Gastrocnemius medialis (tissue), 4 donors: ENCODE results near the gene DPPA2.

Source experiments
- POLR2A ChIP-seq, 2 donors: fragments of 450-650 bp; IDR thresholded peaks; one replicate each; pipeline ENCODE4 v1.6.1; 2017; ENCODE audit warnings: antibody characterized with exemption in 2 of 2, mild to moderate bottlenecking in 2 of 2, moderate library complexity in 2 of 2
- TF ChIP-seq, protein P1 (sequence below), 5 experiments: fragments of 450-650 bp in 3 of 5; fragments of 200-600 bp in 2 of 5; sonication (generic) in 2 of 5; IDR thresholded peaks in 4 of 5; conservative IDR thresholded peaks in 1 of 5; 1 replicate in 4 of 5; 2 replicates in 1 of 5; pipeline ENCODE4 v1.5.1; 2016 to 2019; ENCODE audit warnings: antibody characterized with exemption in 5 of 5, mild to moderate bottlenecking in 3 of 5, moderate library complexity in 3 of 5

DNA sequence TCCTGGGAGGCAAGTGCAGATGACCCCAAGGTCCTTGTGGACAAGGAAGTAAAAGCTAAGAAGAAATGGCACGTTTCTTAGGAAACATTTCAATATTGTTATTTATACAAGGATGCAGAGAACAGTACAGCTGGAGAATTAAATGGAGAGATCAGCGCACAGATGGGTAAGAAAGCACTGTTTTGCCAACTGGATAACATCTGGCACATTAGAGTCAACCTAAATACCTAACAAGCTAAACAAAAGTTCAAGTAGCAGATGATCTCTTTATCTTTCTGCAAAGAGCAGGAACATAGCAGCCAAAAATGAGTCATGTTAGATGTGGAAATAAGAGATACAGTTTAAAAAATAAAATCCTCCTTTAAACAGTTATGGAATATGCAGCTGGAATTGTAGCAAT lies 36.7 kb upstream of the DPPA2 start:
- TF ChIP-seq, protein P1, sequence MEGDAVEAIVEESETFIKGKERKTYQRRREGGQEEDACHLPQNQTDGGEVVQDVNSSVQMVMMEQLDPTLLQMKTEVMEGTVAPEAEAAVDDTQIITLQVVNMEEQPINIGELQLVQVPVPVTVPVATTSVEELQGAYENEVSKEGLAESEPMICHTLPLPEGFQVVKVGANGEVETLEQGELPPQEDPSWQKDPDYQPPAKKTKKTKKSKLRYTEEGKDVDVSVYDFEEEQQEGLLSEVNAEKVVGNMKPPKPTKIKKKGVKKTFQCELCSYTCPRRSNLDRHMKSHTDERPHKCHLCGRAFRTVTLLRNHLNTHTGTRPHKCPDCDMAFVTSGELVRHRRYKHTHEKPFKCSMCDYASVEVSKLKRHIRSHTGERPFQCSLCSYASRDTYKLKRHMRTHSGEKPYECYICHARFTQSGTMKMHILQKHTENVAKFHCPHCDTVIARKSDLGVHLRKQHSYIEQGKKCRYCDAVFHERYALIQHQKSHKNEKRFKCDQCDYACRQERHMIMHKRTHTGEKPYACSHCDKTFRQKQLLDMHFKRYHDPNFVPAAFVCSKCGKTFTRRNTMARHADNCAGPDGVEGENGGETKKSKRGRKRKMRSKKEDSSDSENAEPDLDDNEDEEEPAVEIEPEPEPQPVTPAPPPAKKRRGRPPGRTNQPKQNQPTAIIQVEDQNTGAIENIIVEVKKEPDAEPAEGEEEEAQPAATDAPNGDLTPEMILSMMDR (IDR thresholded peaks at IDR 0.05 in 4 of 5, conservative IDR thresholded peaks at IDR 0.05 in 1 of 5), result no peak
- no peak for TF ChIP-seq POLR2A (IDR thresholded peaks at IDR 0.05)
